ENCODE data around the gene TSPYL4.

GRCh38 chr6:116291701-116292396 lies 38.0 kb upstream of the TSPYL4 start:
- TF ChIP-seq CTCF (IDR thresholded peaks at IDR 0.05) (no peak), EZH2 (IDR thresholded peaks at IDR 0.05) (no peak), EZH2phosphoT487 (IDR thresholded peaks at IDR 0.05) (no peak)

All from neural progenitor cell (in vitro differentiated cells).